Endothelial cell of umbilical vein (primary cell): ENCODE measurements around the gene SNRNP200. TPM values are rescaled to one million over a fixed set of nuclear protein-coding genes. Genes with fewer than 3 reads are reported as not detected.

Experiments
- BruUV-seq: library from RNA; stranded (reverse); fragments of 400-500 nt; replicated peaks from 2 replicates; lab custom pipeline; 2021; lab: Mats Ljungman, UMichigan
- CTCF ChIA-PET: fragments of 300-600, 350-600 bp; sonication (Branson Sonifier 250); formaldehyde crosslinking; loops from one replicate; lab custom pipeline; 2021; ENCODE audit warnings: antibody characterized with exemption, inconsistent platforms; lab: Charles Lee
- POLR2A ChIA-PET: fragments of 300-600, 350-600 bp; sonication (Branson Sonifier 250); formaldehyde crosslinking; loops from one replicate; lab custom pipeline; 2021; ENCODE audit warnings: antibody characterized with exemption, inconsistent platforms; lab: Charles Lee
- DNase-seq: peaks from one replicate; pipeline ENCODE4 v3.0.0-alpha.2; 2011; ENCODE audit warnings: low read depth, low spot score
- FAIRE-seq: peaks from 2 replicates; lab custom pipeline; 2011; peaks lifted over from hg19 to GRCh38; lab: Jason Lieb, UNC
- H2AFZ ChIP-seq: 2 replicates; pipeline ENCODE4 v1.6.0; 2012; ENCODE audit warnings: low read depth, low read length, control low read depth, inconsistent platforms
- H3K27ac ChIP-seq: 2 replicates; pipeline ENCODE4 v1.5.1; 2011; ENCODE audit warnings: low read depth, mild to moderate bottlenecking, control low read depth, low read length, moderate library complexity; ENCODE audit not compliant: insufficient read depth
- H3K27me3 ChIP-seq, 2 experiments: 2 replicates each; pipeline versions ENCODE4 v1.6.0 to v1.6.1; 2011; ENCODE audit warnings: low read length in 2 of 2, mixed read lengths in 1 of 2; ENCODE audit not compliant: control insufficient read depth in 2 of 2, insufficient read depth in 2 of 2
- H3K36me3 ChIP-seq, 2 experiments: 2 replicates in 1 of 2; 3 replicates in 1 of 2; pipeline ENCODE4 v1.5.1; 2011; ENCODE audit warnings: low read length in 2 of 2, mild to moderate bottlenecking in 1 of 2, moderate library complexity in 1 of 2; ENCODE audit not compliant: control insufficient read depth in 2 of 2, insufficient read depth in 2 of 2; ENCODE audit errors: extremely low read depth in 1 of 2
- H3K4me1 ChIP-seq: 3 replicates; pipeline ENCODE4 v1.5.1; 2011; ENCODE audit warnings: mild to moderate bottlenecking, low read length; ENCODE audit not compliant: control insufficient read depth, insufficient read depth; ENCODE audit errors: extremely low read depth
- H3K4me2 ChIP-seq: 2 replicates; pipeline ENCODE4 v1.6.1; 2011; ENCODE audit warnings: low read length, control low read depth, mixed read lengths; ENCODE audit not compliant: insufficient read depth
- H3K4me3 ChIP-seq, 3 experiments: fragments of 200-600 bp in 1 of 3; sonication (generic), shearing (Covaris generic) in 1 of 3; replicated peaks in 1 of 3; 2 replicates each; pipeline ENCODE4 v1.5.1; 2011 to 2016; ENCODE audit warnings: control low read depth in 3 of 3, low read length in 3 of 3, mild to moderate bottlenecking in 2 of 3, inconsistent platforms in 1 of 3, low read depth in 1 of 3, moderate library complexity in 1 of 3; ENCODE audit not compliant: insufficient read depth in 1 of 3
- H3K79me2 ChIP-seq: 2 replicates; pipeline ENCODE4 v1.6.0; 2012; ENCODE audit warnings: low read length, inconsistent platforms; ENCODE audit not compliant: control insufficient read depth, insufficient read depth
- H3K9ac ChIP-seq: replicated peaks from 2 replicates; pipeline ENCODE3; 2011; ENCODE audit warnings: low read length, control low read depth; ENCODE audit not compliant: insufficient read depth; ENCODE audit errors: extremely low read depth
- H3K9me1 ChIP-seq: replicated peaks from 3 replicates; pipeline ENCODE4 v1.6.0; 2011; ENCODE audit warnings: mild to moderate bottlenecking, low read length; ENCODE audit not compliant: control insufficient read depth, insufficient read depth; ENCODE audit errors: extremely low read depth
- H3K9me3 ChIP-seq: replicated peaks from 2 replicates; pipeline ENCODE4 v1.5.1; 2012; ENCODE audit warnings: low read length, inconsistent platforms; ENCODE audit not compliant: control insufficient read depth, insufficient read depth
- H4K20me1 ChIP-seq: replicated peaks from 2 replicates; pipeline ENCODE3; 2011; ENCODE audit warnings: mild to moderate bottlenecking, low read length; ENCODE audit not compliant: control insufficient read depth, insufficient read depth; ENCODE audit errors: extremely low read depth
- CTCF ChIP-seq, 2 donors: IDR thresholded peaks; 1 replicate in 1 of 2; 2 replicates in 1 of 2; pipeline ENCODE4 v1.5.1; 2011; ENCODE audit warnings: low read length in 2 of 2, mild to moderate bottlenecking in 2 of 2, moderate library complexity in 2 of 2, control low read depth in 1 of 2, inconsistent platforms in 1 of 2, low read depth in 1 of 2; ENCODE audit not compliant: insufficient read depth in 1 of 2; ENCODE audit errors: extremely low read depth in 1 of 2
- EZH2 ChIP-seq: IDR thresholded peaks from 2 replicates; pipeline ENCODE4 v1.6.1; 2012; ENCODE audit warnings: borderline replicate concordance, low read depth, mild to moderate bottlenecking, moderate library complexity, low read length, inconsistent platforms; ENCODE audit not compliant: severe bottlenecking
- FOS ChIP-seq: IDR thresholded peaks from 2 replicates; pipeline ENCODE4 v1.6.1; 2011; ENCODE audit warnings: mild to moderate bottlenecking, low read length, moderate library complexity, borderline replicate concordance; ENCODE audit not compliant: insufficient read depth
- GATA2 ChIP-seq: IDR thresholded peaks from 2 replicates; pipeline ENCODE4 v1.7.0; 2011; ENCODE audit warnings: low read depth, mild to moderate bottlenecking, moderate library complexity, mixed read lengths, low read length; ENCODE audit not compliant: insufficient read length, insufficient read depth
- JUN ChIP-seq: IDR thresholded peaks from 2 replicates; pipeline ENCODE4 v1.6.1; 2011; ENCODE audit warnings: borderline replicate concordance, low read depth; ENCODE audit not compliant: insufficient read length, insufficient read depth
- MAX ChIP-seq: IDR thresholded peaks from 2 replicates; pipeline ENCODE4 v1.6.1; 2011; ENCODE audit not compliant: insufficient read depth, insufficient read length
- MYC ChIP-seq: IDR thresholded peaks from one replicate; pipeline ENCODE4 v1.6.1; 2011; ENCODE audit warnings: mild to moderate bottlenecking, low read depth, low read length
- POLR2A ChIP-seq: IDR thresholded peaks from 2 replicates; pipeline ENCODE4 v1.6.1; 2012; ENCODE audit warnings: low read depth, mild to moderate bottlenecking, control low read depth, low read length
- POLR2AphosphoS5 ChIP-seq: IDR thresholded peaks from 2 replicates; pipeline ENCODE4 v1.6.1; 2012; ENCODE audit warnings: low read depth, mild to moderate bottlenecking, control low read depth, low read length, moderate library complexity; ENCODE audit not compliant: insufficient read depth
- dilution Hi-C: fragments of 300-500 bp; cut with MboI; formaldehyde crosslinking; loops from one replicate; pipeline ENCODE4 v1.15.0; 2019; ENCODE audit warnings: low sequenced_read_pairs; ENCODE audit not compliant: extremely low pct_ligation_motif_present
- intact Hi-C: fragments of 100-400 bp; cut with micrococcal nuclease; formaldehyde crosslinking; loops from one replicate; pipeline ENCODE4 v1.10.0; 2022
- polyA plus RNA-seq, 4 experiments: library from polyadenylated mRNA; depleted of rRNA in 3 of 4; stranded (reverse) in 3 of 4; unstranded in 1 of 4; fragments of >200 nt; gene quantifications; 2 replicates each; pipeline versions ENCODE4 v1.2.1 to v1.2.3, GENCODE V29; 2011 to 2012; ENCODE audit warnings: missing spikeins in 1 of 4
- total RNA-seq: library from RNA; stranded (reverse); gene quantifications from 2 replicates; pipeline ENCODE4 v1.2.3, GENCODE V29; 2021

SNRNP200 gene
- total and polyA plus RNA-seq, 2 donors (not counting 3 experiments of a cell fraction or from before 2014, with no cell fraction given): 124 to 155 TPM

GRCh38 chr2:96245609-96246390 is 59.5 kb downstream of the SNRNP200 start:
- intact Hi-C loops: no loop called here
- TSS peak; percentile 65 for BruUV-seq
- POLR2A ChIA-PET: interaction anchor here (0.6 to 1.1 kb wide), 3 partner anchors 8 to 38 kb away, joined by 3 to 6 read pairs (median 3); partner anchors contain the start of gene STARD7

More at GRCh38 chr2:96245609-96246390, 59.5 kb downstream of the SNRNP200 start:
- DNase-seq: peak; percentile 87
- Histone ChIP-seq H2AFZ (peak overlapping the region; percentile 3), H3K79me2 (no peaks in the 10 kb centered on the region), H3K9me3 (no peaks in the 10 kb centered on the region), H3K4me3 (no peak overlapping the region), H3K4me1 (peaks cover 38% of the 10 kb centered on the region), H3K36me3 (no peaks in the 10 kb centered on the region), H3K9ac (peak overlapping the region; percentile 18), H3K27ac (peak overlapping the region; percentile 68), H3K9me1 (no peaks in the 10 kb centered on the region), H3K27me3 (no peaks in the 10 kb centered on the region), H4K20me1 (no peaks in the 10 kb centered on the region), H3K4me2 (no peak overlapping the region)
- FAIRE-seq: peak; percentile 96
- CTCF ChIA-PET: interaction anchor here (0.7 to 1.5 kb wide), 6 partner anchors 10 to 71 kb away, joined by 3 to 7 read pairs (median 4); partner anchors contain the start of gene STARD7
- TF ChIP-seq GATA2 (no peak), EZH2 (no peak), POLR2AphosphoS5 (no peak), CTCF (IDR thresholded peaks at IDR 0.05; ENCODE audit: extremely low read depth in 1 of 2, insufficient read depth in 1 of 2, low read depth in 1 of 2, low read length in 2 of 2) (no peak), POLR2A (no peak), MAX (no peak), FOS (peak; percentile 87), MYC (no peak), JUN (peak; percentile 71)
- dilution Hi-C loops: no loop called here
